HL-60 (cell line): ENCODE measurements around the gene TMEM79.

Experiments used
- DNase-seq, 2 experiments: peaks; one replicate each; pipeline ENCODE4 v3.0.0-alpha.2; 2010 to 2020; ENCODE audit warnings: low read depth in 1 of 2, low spot score in 1 of 2
- H3K27ac ChIP-seq: fragments of 250-450 bp; sonication (Bioruptor Pico); replicated peaks from 2 replicates; pipeline ENCODE4 v1.5.1; 2020; ENCODE audit warnings: mild to moderate bottlenecking, moderate library complexity
- H3K27me3 ChIP-seq: fragments of 250-450 bp; sonication (Bioruptor Pico); 2 replicates; pipeline ENCODE4 v1.5.1; 2021; ENCODE audit warnings: mild to moderate bottlenecking, moderate library complexity; ENCODE audit not compliant: insufficient read depth, poor library complexity, severe bottlenecking
- H3K4me3 ChIP-seq: replicated peaks from 2 replicates; pipeline ENCODE4 v1.5.1; 2011; ENCODE audit warnings: mild to moderate bottlenecking, control low read depth, low read length; ENCODE audit not compliant: insufficient read depth
- GABPA ChIP-seq: IDR thresholded peaks from 2 replicates; pipeline ENCODE4 v1.6.1; 2012; ENCODE audit warnings: low read depth
- POLR2AphosphoS5 ChIP-seq: IDR thresholded peaks from 2 replicates; pipeline ENCODE4 v1.6.1; 2012; ENCODE audit warnings: low read depth
- SPI1 ChIP-seq: IDR thresholded peaks from 2 replicates; pipeline ENCODE4 v1.6.1; 2012; ENCODE audit warnings: low read depth, mild to moderate bottlenecking, borderline replicate concordance
- TF ChIP-seq, protein P1 (sequence below): IDR thresholded peaks from one replicate; pipeline ENCODE4 v1.5.1; 2011; ENCODE audit warnings: low read length, control low read depth, inconsistent platforms; ENCODE audit not compliant: insufficient read depth
- TF ChIP-seq, protein P2 (sequence below): IDR thresholded peaks from 2 replicates; pipeline ENCODE4 v1.6.1; 2012; ENCODE audit warnings: low read depth; ENCODE audit not compliant: insufficient replicate concordance

TMEM79 gene

DNA sequence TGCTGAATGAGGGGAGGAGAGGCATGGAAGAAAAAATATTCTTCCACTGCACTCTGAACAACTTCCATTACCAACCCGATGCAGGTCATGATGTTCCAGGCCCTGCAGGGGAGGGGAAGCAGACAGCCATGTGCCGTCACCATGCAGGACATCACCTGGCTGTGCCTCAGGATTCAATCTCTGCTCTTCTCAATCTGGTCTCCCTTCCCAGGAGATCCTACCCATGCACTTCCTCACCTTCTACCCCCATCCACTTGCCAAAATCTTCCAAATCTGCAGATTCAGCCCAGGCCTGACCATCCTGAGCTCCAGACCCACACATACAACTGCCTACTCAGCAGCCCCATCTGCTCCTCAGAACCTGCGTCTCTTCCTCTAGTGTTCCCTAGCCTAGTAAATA, 30.5 kb upstream of the TMEM79 start:
- no peak overlapping the region for H3K4me3 ChIP-seq
- H3K27ac ChIP-seq: no peak overlapping the region
- TF ChIP-seq GABPA (no peak), SPI1 (no peak), POLR2AphosphoS5 (no peak)
- TF ChIP-seq, protein P1, sequence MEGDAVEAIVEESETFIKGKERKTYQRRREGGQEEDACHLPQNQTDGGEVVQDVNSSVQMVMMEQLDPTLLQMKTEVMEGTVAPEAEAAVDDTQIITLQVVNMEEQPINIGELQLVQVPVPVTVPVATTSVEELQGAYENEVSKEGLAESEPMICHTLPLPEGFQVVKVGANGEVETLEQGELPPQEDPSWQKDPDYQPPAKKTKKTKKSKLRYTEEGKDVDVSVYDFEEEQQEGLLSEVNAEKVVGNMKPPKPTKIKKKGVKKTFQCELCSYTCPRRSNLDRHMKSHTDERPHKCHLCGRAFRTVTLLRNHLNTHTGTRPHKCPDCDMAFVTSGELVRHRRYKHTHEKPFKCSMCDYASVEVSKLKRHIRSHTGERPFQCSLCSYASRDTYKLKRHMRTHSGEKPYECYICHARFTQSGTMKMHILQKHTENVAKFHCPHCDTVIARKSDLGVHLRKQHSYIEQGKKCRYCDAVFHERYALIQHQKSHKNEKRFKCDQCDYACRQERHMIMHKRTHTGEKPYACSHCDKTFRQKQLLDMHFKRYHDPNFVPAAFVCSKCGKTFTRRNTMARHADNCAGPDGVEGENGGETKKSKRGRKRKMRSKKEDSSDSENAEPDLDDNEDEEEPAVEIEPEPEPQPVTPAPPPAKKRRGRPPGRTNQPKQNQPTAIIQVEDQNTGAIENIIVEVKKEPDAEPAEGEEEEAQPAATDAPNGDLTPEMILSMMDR: no peak
- TF ChIP-seq, protein P2, sequence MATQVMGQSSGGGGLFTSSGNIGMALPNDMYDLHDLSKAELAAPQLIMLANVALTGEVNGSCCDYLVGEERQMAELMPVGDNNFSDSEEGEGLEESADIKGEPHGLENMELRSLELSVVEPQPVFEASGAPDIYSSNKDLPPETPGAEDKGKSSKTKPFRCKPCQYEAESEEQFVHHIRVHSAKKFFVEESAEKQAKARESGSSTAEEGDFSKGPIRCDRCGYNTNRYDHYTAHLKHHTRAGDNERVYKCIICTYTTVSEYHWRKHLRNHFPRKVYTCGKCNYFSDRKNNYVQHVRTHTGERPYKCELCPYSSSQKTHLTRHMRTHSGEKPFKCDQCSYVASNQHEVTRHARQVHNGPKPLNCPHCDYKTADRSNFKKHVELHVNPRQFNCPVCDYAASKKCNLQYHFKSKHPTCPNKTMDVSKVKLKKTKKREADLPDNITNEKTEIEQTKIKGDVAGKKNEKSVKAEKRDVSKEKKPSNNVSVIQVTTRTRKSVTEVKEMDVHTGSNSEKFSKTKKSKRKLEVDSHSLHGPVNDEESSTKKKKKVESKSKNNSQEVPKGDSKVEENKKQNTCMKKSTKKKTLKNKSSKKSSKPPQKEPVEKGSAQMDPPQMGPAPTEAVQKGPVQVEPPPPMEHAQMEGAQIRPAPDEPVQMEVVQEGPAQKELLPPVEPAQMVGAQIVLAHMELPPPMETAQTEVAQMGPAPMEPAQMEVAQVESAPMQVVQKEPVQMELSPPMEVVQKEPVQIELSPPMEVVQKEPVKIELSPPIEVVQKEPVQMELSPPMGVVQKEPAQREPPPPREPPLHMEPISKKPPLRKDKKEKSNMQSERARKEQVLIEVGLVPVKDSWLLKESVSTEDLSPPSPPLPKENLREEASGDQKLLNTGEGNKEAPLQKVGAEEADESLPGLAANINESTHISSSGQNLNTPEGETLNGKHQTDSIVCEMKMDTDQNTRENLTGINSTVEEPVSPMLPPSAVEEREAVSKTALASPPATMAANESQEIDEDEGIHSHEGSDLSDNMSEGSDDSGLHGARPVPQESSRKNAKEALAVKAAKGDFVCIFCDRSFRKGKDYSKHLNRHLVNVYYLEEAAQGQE: no peak
- DNase-seq: no peak
- H3K27me3 ChIP-seq: no peaks in the 10 kb centered on the region

DNA sequence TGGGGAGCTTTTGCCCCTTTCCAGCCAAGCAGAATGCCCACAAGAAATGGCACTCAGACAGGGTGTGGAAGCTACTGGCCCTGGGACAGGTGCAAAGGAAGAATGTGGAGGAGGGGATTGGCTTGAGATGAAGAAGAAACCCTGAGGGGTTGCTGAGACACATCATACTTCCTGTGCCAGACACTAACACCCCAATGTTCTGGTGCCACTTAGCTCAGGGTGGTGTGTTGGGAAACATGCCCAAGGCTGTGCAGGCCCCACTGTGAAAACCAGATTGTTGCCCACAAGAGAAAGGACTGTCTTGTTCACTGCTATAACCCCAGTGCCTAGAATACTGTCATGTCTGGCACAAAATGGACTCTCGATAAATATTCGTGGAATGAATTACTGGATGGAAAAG, 26.4 kb upstream of the TMEM79 start:
- TF ChIP-seq, protein P1: no peak
- TF ChIP-seq POLR2AphosphoS5 (no peak), GABPA (no peak), SPI1 (no peak)
- TF ChIP-seq, protein P2: no peak
- no peaks in the 10 kb centered on the region for H3K27me3 ChIP-seq
- peak overlapping the region; percentile 56 for H3K27ac ChIP-seq
- peak in 1 of 2 experiments; percentile 48 for DNase-seq
- no peak overlapping the region for H3K4me3 ChIP-seq

DNA sequence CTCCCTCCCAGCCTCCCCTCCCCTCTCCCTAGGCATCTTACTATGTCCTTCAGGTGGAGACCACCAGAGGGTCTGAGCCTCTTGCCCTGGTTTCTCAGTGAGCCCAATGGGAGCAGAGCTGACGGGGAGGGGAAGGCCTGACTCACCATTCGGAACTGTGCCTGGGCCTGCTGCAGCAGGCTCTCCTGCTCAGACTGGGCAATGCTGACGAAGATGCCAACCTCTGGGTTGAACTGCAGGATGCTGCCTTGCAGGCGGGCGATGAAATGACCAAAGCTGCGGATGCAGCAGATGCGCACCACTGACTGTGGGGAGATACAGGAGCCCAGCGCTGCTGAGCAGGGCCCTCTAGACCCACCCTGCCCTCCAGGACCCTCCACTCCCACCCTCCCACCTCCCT, 25.3 kb upstream of the TMEM79 start:
- TF ChIP-seq SPI1 (no peak), POLR2AphosphoS5 (no peak), GABPA (no peak)
- TF ChIP-seq, protein P2: no peak
- TF ChIP-seq, protein P1: no peak
- DNase-seq: no peak
- H3K27me3 ChIP-seq: no peaks in the 10 kb centered on the region
- no peak overlapping the region for H3K27ac ChIP-seq
- H3K4me3 ChIP-seq: no peak overlapping the region
